B cell (primary cell): ENCODE measurements around the gene RALGAPA2. TPM values are rescaled to one million over a fixed set of nuclear protein-coding genes. Genes with fewer than 3 reads are reported as not detected.

Source experiments
- ATAC-seq: fragments of 200-7000 bp; cut with Tn5 transposase; one replicate; pipeline ENCODE4 v1.10.0; 2021; ENCODE audit warnings: low read depth, mild to moderate bottlenecking, moderate number of reproducible peaks, moderate library complexity
- CTCF ChIA-PET: fragments of 350-600 bp; sonication (Branson Sonifier 250); formaldehyde crosslinking; loops from one replicate; lab custom pipeline; 2021; ENCODE audit warnings: antibody characterized with exemption, inconsistent platforms; lab: Charles Lee
- POLR2A ChIA-PET: fragments of 350-600 bp; sonication (Branson Sonifier 250); formaldehyde crosslinking; loops from one replicate; lab custom pipeline; 2021; ENCODE audit warnings: antibody characterized with exemption; lab: Charles Lee
- DNase-seq: peaks from one replicate; pipeline ENCODE4 v3.0.0; 2013
- H2AFZ ChIP-seq: 2 replicates; pipeline ENCODE4 v1.6.1; 2012; ENCODE audit warnings: mild to moderate bottlenecking, low read depth, low read length; ENCODE audit not compliant: insufficient read depth, poor library complexity, severe bottlenecking
- H3K27ac ChIP-seq, 2 donors: 1 replicate in 1 of 2; 2 replicates in 1 of 2; pipeline ENCODE4 v1.5.1; 2012 to 2013; ENCODE audit warnings: low read length in 2 of 2, mild to moderate bottlenecking in 2 of 2, moderate library complexity in 1 of 2
- H3K27me3 ChIP-seq, 4 experiments: fragments of 200-600 bp in 1 of 4; sonication (generic) in 1 of 4; replicated peaks in 1 of 4; 1 replicate in 2 of 4; 2 replicates in 2 of 4; pipeline versions ENCODE4 v1.6.1 to v1.7.0; 2013 to 2016; ENCODE audit warnings: low read length in 3 of 4, mild to moderate bottlenecking in 2 of 4, mixed read lengths in 1 of 4, moderate library complexity in 1 of 4; ENCODE audit not compliant: insufficient read depth in 4 of 4, control insufficient read depth in 3 of 4; ENCODE audit errors: control extremely low read depth in 1 of 4
- H3K36me3 ChIP-seq, 2 experiments: replicated peaks in 1 of 2; 1 replicate in 1 of 2; 2 replicates in 1 of 2; pipeline versions ENCODE4 v1.6.1 to v1.7.1; 2013; ENCODE audit warnings: low read length in 1 of 2; ENCODE audit not compliant: insufficient read depth in 2 of 2, control insufficient read depth in 1 of 2; ENCODE audit errors: control extremely low read depth in 1 of 2, extremely low read depth in 1 of 2
- H3K4me1 ChIP-seq, 2 donors: fragments of 200-600 bp in 1 of 2; sonication (generic) in 1 of 2; 1 replicate in 1 of 2; 2 replicates in 1 of 2; pipeline versions ENCODE4 v1.5.1 to v1.6.1; 2013 to 2017; ENCODE audit warnings: low read length in 2 of 2; ENCODE audit not compliant: control insufficient read depth in 2 of 2, insufficient read depth in 2 of 2
- H3K4me2 ChIP-seq: replicated peaks from 2 replicates; pipeline ENCODE3; 2012; ENCODE audit warnings: mild to moderate bottlenecking, low read depth, low read length; ENCODE audit not compliant: poor library complexity, severe bottlenecking
- H3K4me3 ChIP-seq, 5 experiments: fragments of 200-600 bp in 1 of 5; sonication (generic) in 1 of 5; 1 replicate in 3 of 5; 2 replicates in 2 of 5; pipeline versions ENCODE4 v1.5.1 to v1.7.0; 2011 to 2016; ENCODE audit warnings: low read length in 4 of 5, mild to moderate bottlenecking in 4 of 5, low read depth in 2 of 5, control low read depth in 1 of 5, moderate library complexity in 1 of 5; ENCODE audit not compliant: insufficient read depth in 1 of 5; ENCODE audit errors: control extremely low read depth in 1 of 5, extremely low read depth in 1 of 5
- H3K79me2 ChIP-seq: fragments of 200-600 bp; sonication (generic); one replicate; pipeline ENCODE4 v1.6.0; 2016; ENCODE audit warnings: low read length; ENCODE audit not compliant: control insufficient read depth, insufficient read depth
- H3K9ac ChIP-seq: fragments of 200-600 bp; sonication (generic); 2 replicates; pipeline ENCODE4 v1.6.1; 2017; ENCODE audit warnings: mild to moderate bottlenecking, low read length, moderate library complexity
- H3K9me3 ChIP-seq, 3 donors: one replicate each; pipeline versions ENCODE4 v1.6.1 to v1.7.1; 2013; ENCODE audit warnings: low read length in 2 of 3; ENCODE audit not compliant: control insufficient read depth in 2 of 3, insufficient read depth in 1 of 3; ENCODE audit errors: control extremely low read depth in 1 of 3
- H4K20me1 ChIP-seq: 2 replicates; pipeline ENCODE4 v1.6.0; 2012; ENCODE audit warnings: mild to moderate bottlenecking, low read length; ENCODE audit not compliant: insufficient read depth, control insufficient read depth, poor library complexity, severe bottlenecking
- H3K27ac Mint-ChIP-seq: one replicate; pipeline ENCODE4 v1.8.0; 2021; ENCODE audit warnings: mixed read lengths
- H3K27me3 Mint-ChIP-seq: one replicate; pipeline ENCODE4 v1.8.0; 2021; ENCODE audit warnings: mixed read lengths
- H3K4me1 Mint-ChIP-seq: one replicate; pipeline ENCODE4 v1.8.0; 2021; ENCODE audit warnings: mixed read lengths
- H3K4me3 Mint-ChIP-seq: one replicate; pipeline ENCODE4 v1.8.0; 2021; ENCODE audit warnings: mixed read lengths
- H3K9me3 Mint-ChIP-seq: one replicate; pipeline ENCODE4 v1.8.0; 2022; ENCODE audit warnings: mixed read lengths; ENCODE audit not compliant: insufficient read depth
- EZH2 ChIP-seq: IDR thresholded peaks from 2 replicates; pipeline ENCODE4 v1.6.1; 2012; ENCODE audit warnings: borderline replicate concordance, low read depth, mild to moderate bottlenecking, moderate library complexity, low read length; ENCODE audit not compliant: insufficient read depth, poor library complexity, severe bottlenecking
- WGBS: methylation state at CpG from one replicate; pipeline ENCODE4 v1.1.5; 2013; ENCODE audit warnings: missing lambda C conversion rate; ENCODE audit not compliant: insufficient coverage; 5-methylcytosine and 5-hydroxymethylcytosine counted together
- intact Hi-C: fragments of 100-400 bp; cut with micrococcal nuclease; formaldehyde crosslinking; loops from one replicate; pipeline ENCODE4 v1.10.0; 2022
- polyA plus RNA-seq: library from polyadenylated mRNA; depleted of rRNA; stranded (reverse); fragments of >200 nt; gene quantifications from 2 replicates; pipeline ENCODE4 v1.2.3, GENCODE V29; 2012
- total RNA-seq, 2 donors: library from RNA; stranded (reverse); fragments of 120-200 nt in 1 of 2; gene quantifications; 1 replicate in 1 of 2; 2 replicates in 1 of 2; pipeline versions ENCODE4 v1.2.3 to v1.2.4, GENCODE V29; 2013 to 2022
- TF ChIP-seq, protein P1 (sequence below): fragments of 200-600 bp; IDR thresholded peaks from one replicate; pipeline ENCODE4 v1.8.0; 2022; ENCODE audit warnings: antibody characterized with exemption, mild to moderate bottlenecking

Gene RALGAPA2
- total and polyA plus RNA-seq, 2 donors (not counting 1 experiment from before 2014, with no cell fraction given) = 6.4 to 33.1 TPM

DNA sequence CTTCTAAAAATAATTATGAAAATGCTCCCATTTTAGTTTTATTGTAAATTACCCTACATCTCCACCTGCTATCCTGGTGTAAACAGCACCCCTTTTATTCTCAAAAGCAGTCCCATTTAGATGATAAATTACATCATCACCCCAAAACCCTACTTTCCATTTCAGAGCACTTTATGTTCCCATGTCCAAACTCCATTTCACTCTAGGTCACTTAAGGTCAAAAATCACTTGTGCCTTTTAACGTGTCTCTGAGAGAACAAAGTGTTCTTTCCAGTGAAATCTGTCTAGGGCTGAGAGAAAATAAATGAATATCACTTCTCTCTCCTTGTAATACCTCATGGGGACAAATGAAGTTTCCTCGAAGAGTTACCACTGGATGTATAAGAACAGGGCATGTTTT, 187.2 kb downstream of the RALGAPA2 start:
- H3K79me2 ChIP-seq = no peaks in the 10 kb centered on the region
- Mint-ChIP-seq H3K4me3 (no peak overlapping the region), H3K27me3 (no peaks in the 10 kb centered on the region), H3K4me1 (no peaks in the 10 kb centered on the region), H3K27ac (no peak overlapping the region), H3K9me3 (no peaks in the 10 kb centered on the region)
- H3K27ac ChIP-seq = no peak overlapping the region
- TF ChIP-seq, protein P1, sequence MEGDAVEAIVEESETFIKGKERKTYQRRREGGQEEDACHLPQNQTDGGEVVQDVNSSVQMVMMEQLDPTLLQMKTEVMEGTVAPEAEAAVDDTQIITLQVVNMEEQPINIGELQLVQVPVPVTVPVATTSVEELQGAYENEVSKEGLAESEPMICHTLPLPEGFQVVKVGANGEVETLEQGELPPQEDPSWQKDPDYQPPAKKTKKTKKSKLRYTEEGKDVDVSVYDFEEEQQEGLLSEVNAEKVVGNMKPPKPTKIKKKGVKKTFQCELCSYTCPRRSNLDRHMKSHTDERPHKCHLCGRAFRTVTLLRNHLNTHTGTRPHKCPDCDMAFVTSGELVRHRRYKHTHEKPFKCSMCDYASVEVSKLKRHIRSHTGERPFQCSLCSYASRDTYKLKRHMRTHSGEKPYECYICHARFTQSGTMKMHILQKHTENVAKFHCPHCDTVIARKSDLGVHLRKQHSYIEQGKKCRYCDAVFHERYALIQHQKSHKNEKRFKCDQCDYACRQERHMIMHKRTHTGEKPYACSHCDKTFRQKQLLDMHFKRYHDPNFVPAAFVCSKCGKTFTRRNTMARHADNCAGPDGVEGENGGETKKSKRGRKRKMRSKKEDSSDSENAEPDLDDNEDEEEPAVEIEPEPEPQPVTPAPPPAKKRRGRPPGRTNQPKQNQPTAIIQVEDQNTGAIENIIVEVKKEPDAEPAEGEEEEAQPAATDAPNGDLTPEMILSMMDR = no peak
- no peak for TF ChIP-seq EZH2
- H3K4me1 ChIP-seq = no peaks in the 10 kb centered on the region
- no peak overlapping the region for H3K9ac ChIP-seq
- H3K9me3 ChIP-seq = no peaks in the 10 kb centered on the region
- H3K36me3 ChIP-seq = peaks cover 0 to 14% of the 10 kb centered on the region in 2 experiments
- H2AFZ ChIP-seq = no peak overlapping the region
- ChIA-PET POLR2A (no interaction called here), CTCF (no interaction called here)
- no peak overlapping the region for H3K4me2 ChIP-seq
- ATAC-seq = no peak
- no peaks in the 10 kb centered on the region for H3K27me3 ChIP-seq
- H3K4me3 ChIP-seq = no peak overlapping the region
- no peak for DNase-seq
- no peaks in the 10 kb centered on the region for H4K20me1 ChIP-seq
- intact Hi-C loops = no loop called here
- 86% methylated on average over 1 of the region's 2 CpGs for WGBS

DNA sequence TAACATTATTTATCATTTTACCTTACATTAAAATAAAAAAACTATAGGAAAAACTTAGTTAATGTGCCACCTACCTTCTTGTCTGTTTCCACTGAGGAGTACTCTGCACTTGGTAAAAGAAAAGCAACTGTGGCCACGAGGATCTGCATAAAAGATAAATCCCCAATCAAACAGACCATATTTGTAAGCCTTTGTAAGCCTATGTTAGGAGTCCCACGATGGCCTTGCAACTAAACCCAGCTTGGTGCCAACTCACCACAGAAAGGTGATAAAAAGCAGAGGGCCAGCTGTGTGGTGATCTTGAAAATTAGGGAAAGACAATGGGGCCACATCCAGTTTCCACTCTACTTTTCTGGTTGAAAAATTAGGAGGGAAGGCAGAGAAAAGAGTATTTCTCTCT, 187.7 kb downstream of the RALGAPA2 start:
- H3K27ac ChIP-seq = no peak overlapping the region
- no peaks in the 10 kb centered on the region for H3K79me2 ChIP-seq
- H3K4me1 ChIP-seq = no peaks in the 10 kb centered on the region
- no peaks in the 10 kb centered on the region for H3K4me1 Mint-ChIP-seq
- ATAC-seq = no peak
- ChIA-PET CTCF (no interaction called here), POLR2A (no interaction called here)
- H3K4me2 ChIP-seq = no peak overlapping the region
- no peaks in the 10 kb centered on the region for H3K27me3 ChIP-seq
- no peaks in the 10 kb centered on the region for H3K27me3 Mint-ChIP-seq
- H3K9me3 Mint-ChIP-seq = no peaks in the 10 kb centered on the region
- no peaks in the 10 kb centered on the region for H4K20me1 ChIP-seq
- intact Hi-C loops = no loop called here
- TF ChIP-seq, protein P1 = no peak
- no peak for TF ChIP-seq EZH2
- DNase-seq = no peak
- H3K27ac Mint-ChIP-seq = no peak overlapping the region
- H3K36me3 ChIP-seq = peaks cover 0 to 16% of the 10 kb centered on the region in 2 experiments
- no peak overlapping the region for H3K9ac ChIP-seq
- no CpG with 5 or more reads among the region's 2 CpGs for WGBS
- no peak overlapping the region for H2AFZ ChIP-seq
- H3K4me3 ChIP-seq = no peak overlapping the region
- H3K4me3 Mint-ChIP-seq = no peak overlapping the region
- no peaks in the 10 kb centered on the region for H3K9me3 ChIP-seq
